K562 (cell line): ENCODE results near the gene RGN. TPM values are rescaled to one million over a fixed set of nuclear protein-coding genes. Genes with fewer than 3 reads are reported as not detected.

Experiments used
- ELF1 ChIP-seq: fragments of 200-800 bp; sonication (Bioruptor generic); IDR thresholded peaks from 2 replicates; pipeline ENCODE4 v1.6.1; 2016; ENCODE audit warnings: missing genetic modification characterization, missing compliant biosample characterization
- RBBP5 ChIP-seq: fragments of 200-600 bp; sonication (generic); IDR thresholded peaks from 2 replicates; pipeline ENCODE4 v1.6.1; 2012; ENCODE audit warnings: borderline replicate concordance, mild to moderate bottlenecking, low read length, control low read depth, inconsistent platforms; ENCODE audit not compliant: insufficient read depth, poor library complexity, severe bottlenecking
- SP2 ChIP-seq: IDR thresholded peaks from 2 replicates; pipeline ENCODE4 v1.6.1; 2011; ENCODE audit warnings: mild to moderate bottlenecking, low read depth, low read length, moderate library complexity; ENCODE audit not compliant: poor library complexity, severe bottlenecking; ENCODE audit errors: extremely low read depth
- ZBTB17 ChIP-seq: fragments of 450-650 bp; formaldehyde crosslinking; IDR thresholded peaks from 2 replicates; pipeline ENCODE4 v1.4.0; 2020; ENCODE audit warnings: mild to moderate bottlenecking
- ZBTB40 ChIP-seq, 2 experiments: fragments of 450-650 bp in 1 of 2; sonication (generic) in 1 of 2; formaldehyde crosslinking in 1 of 2; IDR thresholded peaks; 2 replicates each; pipeline versions ENCODE4 v1.7.1 to v1.9.0; 2016 to 2022; ENCODE audit warnings: inconsistent platforms in 1 of 2, mild to moderate bottlenecking in 1 of 2, missing genetic modification reagents in 1 of 2
- ZNF507 ChIP-seq: conservative IDR thresholded peaks from 2 replicates; pipeline ENCODE4 v1.6.1; 2017; ENCODE audit warnings: missing genetic modification characterization, missing compliant biosample characterization
- ZNF699 ChIP-seq: fragments of 250-450 bp; sonication (Bioruptor Pico); IDR thresholded peaks from 2 replicates; pipeline ENCODE4 v1.8.0; 2021; ENCODE audit warnings: mild to moderate bottlenecking, moderate library complexity; ENCODE audit not compliant: insufficient replicate concordance
- ZSCAN29 ChIP-seq: fragments of 450-650 bp; IDR thresholded peaks from 2 replicates; pipeline ENCODE4 v1.6.1; 2017
- polyA plus RNA-seq, 8 experiments: library from polyadenylated mRNA; depleted of rRNA in 4 of 8; stranded (reverse) in 5 of 8; unstranded in 3 of 8; fragments of >200 nt; fragmentation: Nextera tagmentation in 2 of 8; fragmentation: Illumina TruSeq in 1 of 8; extraction: Ambion mirVana in 2 of 8; extraction: Trizol in 1 of 8; gene quantifications; 2 replicates each; pipeline versions ENCODE4 v1.2.1 to v1.2.3, GENCODE V29; 2011 to 2014; ENCODE audit warnings: inconsistent platforms in 1 of 8, missing spikeins in 1 of 8
- total RNA-seq, 7 experiments: library from RNA; depleted of rRNA in 6 of 7; stranded (reverse); fragments of >200 nt in 6 of 7; fragmentation: Illumina TruSeq in 2 of 7; extraction: Trizol in 2 of 7; gene quantifications; 2 replicates each; pipeline versions ENCODE4 v1.2.1 to v1.2.3, GENCODE V29; 2011 to 2021; ENCODE audit warnings: low replicate concordance in 1 of 7
- TF ChIP-seq, protein P1 (sequence below): fragments of 450-650 bp; IDR thresholded peaks from 2 replicates; pipeline ENCODE4 v1.6.1; 2017; ENCODE audit warnings: antibody characterized with exemption

RGN gene
- total and polyA plus RNA-seq, 9 of the 15 experiments (the other 6 are each of a cell fraction or from before 2014, with no cell fraction given), result not detected

GRCh38 chrX:47129157-47129898, 51.1 kb downstream of the RGN start (continued):
- TF ChIP-seq ZBTB40 (IDR thresholded peaks at IDR 0.05) (peak; percentile 44; the same call in 1 of the 2 replicates), ZBTB40 (CRISPR knock-in tag; IDR thresholded peaks at IDR 0.05) (no peak), ZBTB17 (CRISPR knock-in tag) (no peak), ELF1 (tag) (peak; percentile 61; the same call in 1 of the 2 replicates), RBBP5 (peak; percentile 40), ZSCAN29 (no peak), ZNF507 (tag) (no peak), ZNF699 (CRISPR knock-in tag) (no peak), SP2 (peak; percentile 89)
- TF ChIP-seq, protein P1, sequence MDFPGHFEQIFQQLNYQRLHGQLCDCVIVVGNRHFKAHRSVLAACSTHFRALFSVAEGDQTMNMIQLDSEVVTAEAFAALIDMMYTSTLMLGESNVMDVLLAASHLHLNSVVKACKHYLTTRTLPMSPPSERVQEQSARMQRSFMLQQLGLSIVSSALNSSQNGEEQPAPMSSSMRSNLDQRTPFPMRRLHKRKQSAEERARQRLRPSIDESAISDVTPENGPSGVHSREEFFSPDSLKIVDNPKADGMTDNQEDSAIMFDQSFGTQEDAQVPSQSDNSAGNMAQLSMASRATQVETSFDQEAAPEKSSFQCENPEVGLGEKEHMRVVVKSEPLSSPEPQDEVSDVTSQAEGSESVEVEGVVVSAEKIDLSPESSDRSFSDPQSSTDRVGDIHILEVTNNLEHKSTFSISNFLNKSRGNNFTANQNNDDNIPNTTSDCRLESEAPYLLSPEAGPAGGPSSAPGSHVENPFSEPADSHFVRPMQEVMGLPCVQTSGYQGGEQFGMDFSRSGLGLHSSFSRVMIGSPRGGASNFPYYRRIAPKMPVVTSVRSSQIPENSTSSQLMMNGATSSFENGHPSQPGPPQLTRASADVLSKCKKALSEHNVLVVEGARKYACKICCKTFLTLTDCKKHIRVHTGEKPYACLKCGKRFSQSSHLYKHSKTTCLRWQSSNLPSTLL, result no peak
